C4-2B (cell line): ENCODE results near the gene OCA2.

Experiments used
- CTCF ChIP-seq: fragments of 450-650 bp; conservative IDR thresholded peaks from 2 replicates; pipeline ENCODE4 v1.5.1; 2017; ENCODE audit warnings: mild to moderate bottlenecking
- ZFX ChIP-seq: fragments of 450-650 bp; IDR thresholded peaks from 2 replicates; pipeline ENCODE4 v1.6.1; 2017

- TF ChIP-seq CTCF = no peak
- TF ChIP-seq ZFX = no peak
Measured at GRCh38 chr15:28118083-28118482, 19.0 kb upstream of the OCA2 start.
